Stimulated activated CD8-positive, alpha-beta memory T cell treated with anti-CD3 and anti-CD28 coated beads, Interleukin-2, amount 100 ng/mL, for 48 hours (primary cell): ENCODE results near the gene LPCAT1.
A peak's percentile ranks its signal among the peaks of the same experiment; 100 is the strongest.

Experiments used
- DNase-seq, 2 donors: peaks; one replicate each; pipeline ENCODE4 v3.0.0-alpha.2; 2020; ENCODE audit warnings: low read depth in 2 of 2

LPCAT1 gene

DNA sequence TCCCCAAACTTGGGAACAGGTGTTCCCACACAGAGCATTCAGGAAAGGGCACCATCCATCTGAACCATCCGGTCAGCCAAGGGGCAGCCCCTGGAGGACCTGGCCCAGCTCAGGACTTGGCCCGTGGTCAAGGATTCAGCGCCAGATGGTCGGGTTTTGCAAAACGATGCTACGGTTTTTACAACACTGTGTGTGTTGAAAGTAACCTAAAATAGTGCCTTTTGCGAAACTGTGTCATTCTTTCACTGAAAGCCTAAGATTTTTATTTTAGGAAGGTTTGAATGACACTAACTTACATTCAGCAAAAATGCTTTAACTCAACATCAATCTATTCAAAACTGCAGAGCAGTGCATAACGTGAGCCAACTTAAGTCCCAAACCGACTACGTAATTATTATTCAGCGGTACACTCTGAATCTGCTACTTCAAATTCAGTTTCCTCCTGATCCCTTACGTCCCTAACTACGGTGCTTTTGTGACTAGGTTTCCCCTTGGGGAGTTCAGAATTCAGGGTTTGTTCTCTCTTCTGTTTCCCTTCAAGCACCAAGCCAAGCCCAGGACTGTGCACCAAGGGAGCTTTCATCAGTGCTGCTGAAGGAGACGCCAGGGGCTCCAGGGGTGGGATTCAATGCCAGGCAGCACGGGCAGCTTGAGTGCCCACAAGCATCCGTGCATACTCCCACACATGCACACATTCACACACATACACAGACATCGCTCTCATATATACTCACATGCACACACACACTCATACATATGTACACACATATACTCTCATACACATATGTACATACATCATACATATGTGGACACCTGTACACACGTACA, 25.8 kb downstream of the LPCAT1 start:
- DNase-seq, result no peak

DNA sequence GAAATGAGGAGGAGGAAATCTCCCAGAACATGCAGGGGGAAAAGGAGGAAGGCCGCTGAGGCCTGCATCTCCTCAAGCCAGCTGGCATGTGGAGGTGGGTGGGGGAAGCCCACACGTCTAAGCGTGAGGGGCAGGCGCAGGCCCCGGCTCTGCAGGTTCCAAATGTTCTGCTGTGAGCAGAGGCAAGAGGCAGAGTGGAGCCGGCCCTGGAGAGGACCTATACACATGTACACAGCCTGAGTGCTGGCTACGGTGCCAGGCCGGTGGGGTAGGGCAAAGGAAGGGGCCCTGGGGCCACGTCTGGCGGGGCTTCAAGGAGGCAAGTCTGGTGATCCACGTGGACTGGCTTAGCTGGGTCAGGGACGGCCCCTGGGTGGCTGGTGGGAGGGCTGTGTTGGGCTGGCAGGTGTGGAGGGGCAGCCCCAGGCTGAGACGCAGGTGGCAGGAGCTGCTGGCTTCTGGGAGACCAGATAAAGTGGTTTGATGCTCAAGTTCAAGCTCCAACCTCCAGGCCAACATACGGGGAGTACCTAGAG, 26.4 kb downstream of the LPCAT1 start:
- DNase-seq, result no peak

DNA sequence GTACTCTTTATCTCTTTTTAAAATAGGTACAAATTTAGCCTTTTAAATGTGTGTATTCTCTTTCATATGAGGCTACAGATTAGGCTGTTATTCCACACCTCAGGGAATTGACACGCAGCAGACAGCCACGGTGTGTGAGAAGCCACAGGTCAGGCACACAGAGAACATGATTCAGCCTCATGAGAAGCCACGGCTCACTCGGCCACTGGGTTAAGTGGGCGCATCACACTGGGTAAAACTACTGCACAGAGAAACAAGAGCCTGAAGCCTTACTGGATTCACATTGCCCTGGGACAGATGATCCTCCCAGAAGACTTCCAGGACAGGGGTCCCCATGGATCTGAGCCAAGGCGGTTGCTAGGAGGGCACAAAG, 28.2 kb downstream of the LPCAT1 start:
- no peak for DNase-seq

- DNase-seq, result peak in 1 of 2 donors; percentile 33
Observed at GRCh38 chr5:1494780-1495524, 28.8 kb downstream of the LPCAT1 start.

GRCh38 chr5:1493941-1494340, 29.8 kb downstream of the LPCAT1 start:
- DNase-seq, result no peak

- no peak for DNase-seq
Observed at GRCh38 chr5:1493413-1493812, 30.3 kb downstream of the LPCAT1 start.

DNA sequence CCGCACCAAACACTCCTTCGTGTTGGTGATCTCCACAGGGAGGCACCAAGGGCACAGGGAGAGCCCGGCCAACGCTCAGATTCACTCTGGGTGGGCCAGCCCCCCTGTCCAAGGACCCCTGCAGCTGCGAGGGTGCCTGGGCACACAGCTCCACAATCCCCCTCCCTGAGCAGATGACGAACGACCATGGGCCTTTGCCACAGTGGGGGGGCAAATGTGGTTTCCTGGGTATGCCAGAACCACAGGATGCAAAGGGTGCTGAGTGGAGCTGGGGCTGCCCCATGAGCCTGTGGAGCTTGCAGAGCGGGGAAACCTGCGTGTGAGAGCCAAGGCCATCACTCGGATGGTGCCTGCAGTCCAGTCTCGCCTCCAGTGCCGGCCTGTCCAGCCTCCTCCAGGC, 31.0 kb downstream of the LPCAT1 start:
- DNase-seq, result no peak

DNA sequence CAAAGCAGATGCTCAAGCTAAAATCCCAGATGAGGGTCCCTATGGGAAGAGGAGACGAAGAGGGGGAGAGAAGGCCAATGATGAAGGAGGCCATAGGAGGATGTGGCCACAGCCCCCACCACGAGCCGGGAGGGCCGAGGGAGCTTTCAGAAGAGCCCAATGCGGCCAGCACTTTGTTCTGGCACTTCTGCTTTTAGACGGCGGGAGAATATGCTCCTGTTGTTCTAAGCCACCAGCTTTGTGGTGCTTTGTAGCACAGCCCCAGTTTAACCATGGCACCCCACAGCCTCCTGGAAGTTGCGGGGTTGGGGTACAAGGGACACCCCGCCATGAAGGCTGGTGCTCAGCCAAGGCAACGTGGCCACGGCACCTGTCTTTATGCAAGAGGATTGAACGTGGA, 33.4 kb downstream of the LPCAT1 start:
- DNase-seq, result no peak

GRCh38 chr5:1489754-1490153, 34.0 kb downstream of the LPCAT1 start:
- DNase-seq, result no peak

- peak; percentile 55 to 56 for DNase-seq
Observed at GRCh38 chr5:1488882-1489680, 34.7 kb downstream of the LPCAT1 start.

- DNase-seq, result no peak
Observed at GRCh38 chr5:1487079-1487764, 36.5 kb downstream of the LPCAT1 start.

GRCh38 chr5:1486271-1486670, 37.5 kb downstream of the LPCAT1 start:
- DNase-seq, result no peak

DNA sequence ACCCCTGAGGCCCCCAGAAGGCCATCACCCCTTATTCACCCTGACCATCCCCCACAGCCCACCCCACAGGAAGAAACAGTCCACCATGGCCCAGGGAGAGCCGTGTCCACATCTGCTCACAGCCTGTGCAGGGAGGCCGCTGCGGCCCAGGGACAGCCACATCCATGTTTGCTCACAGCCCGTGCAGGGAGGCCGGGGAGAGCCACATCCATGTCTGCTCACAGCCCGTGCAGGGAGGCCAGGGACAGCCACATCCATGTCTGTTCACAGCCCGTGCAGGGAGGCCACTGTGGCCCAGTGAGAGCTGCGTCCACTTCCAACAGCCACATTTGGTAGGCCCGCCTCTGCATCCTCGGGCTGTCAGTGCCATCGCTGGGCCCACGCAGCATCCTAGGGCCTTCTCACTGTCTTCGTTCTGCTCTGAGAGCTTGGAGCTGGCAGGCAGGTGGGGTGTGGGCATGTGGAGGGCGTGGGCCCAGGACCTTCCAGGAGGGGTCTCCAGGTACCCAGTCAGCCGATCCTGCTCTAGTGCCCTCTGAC, 38.1 kb downstream of the LPCAT1 start:
- DNase-seq, result no peak

- peak in 1 of 2 donors; percentile 27 for DNase-seq
Observed at GRCh38 chr5:1484730-1485578, 38.8 kb downstream of the LPCAT1 start.

GRCh38 chr5:1483856-1484729, 39.7 kb downstream of the LPCAT1 start:
- DNase-seq, result no peak

DNA sequence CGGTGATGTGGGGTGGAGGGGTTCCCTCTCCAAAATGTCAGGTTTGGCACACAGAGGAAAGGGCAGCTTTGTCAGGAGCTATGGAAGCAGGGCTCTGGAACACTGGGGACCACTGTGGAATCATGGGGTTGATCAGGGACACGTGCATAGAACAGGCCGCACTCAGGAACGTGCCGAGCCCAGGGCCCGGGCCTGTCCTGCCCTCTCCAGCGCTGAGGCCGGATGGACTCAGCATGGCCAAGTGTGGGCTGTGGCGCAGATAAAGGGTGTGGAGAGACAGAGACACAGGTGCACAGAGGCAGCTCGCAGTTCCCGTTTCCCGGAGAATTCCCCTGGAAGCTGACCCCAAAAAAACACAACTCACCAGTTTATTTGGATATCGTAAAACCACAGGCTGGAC, 40.7 kb downstream of the LPCAT1 start:
- DNase-seq, result no peak

DNA sequence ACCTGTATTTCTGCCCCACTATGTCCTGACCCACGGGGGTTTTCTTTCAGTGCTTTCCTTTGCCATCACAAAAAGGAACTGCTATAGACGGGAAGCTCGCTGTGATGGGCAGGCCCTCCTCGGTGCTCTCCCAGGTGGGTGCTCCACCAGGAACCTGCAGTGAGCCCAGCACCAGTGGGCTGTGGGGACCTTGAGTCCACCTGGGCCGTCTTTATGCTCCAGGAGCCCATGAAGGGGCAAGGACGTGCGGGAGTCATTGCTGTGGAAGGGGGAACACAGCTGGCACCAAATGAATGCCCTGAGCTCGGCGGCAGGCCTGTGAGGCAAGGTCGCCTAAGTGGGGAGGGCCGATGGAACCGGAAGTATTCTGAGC, 41.8 kb downstream of the LPCAT1 start:
- no peak for DNase-seq

- no peak for DNase-seq
Observed at GRCh38 chr5:1481266-1481958, 42.3 kb downstream of the LPCAT1 start.

DNA sequence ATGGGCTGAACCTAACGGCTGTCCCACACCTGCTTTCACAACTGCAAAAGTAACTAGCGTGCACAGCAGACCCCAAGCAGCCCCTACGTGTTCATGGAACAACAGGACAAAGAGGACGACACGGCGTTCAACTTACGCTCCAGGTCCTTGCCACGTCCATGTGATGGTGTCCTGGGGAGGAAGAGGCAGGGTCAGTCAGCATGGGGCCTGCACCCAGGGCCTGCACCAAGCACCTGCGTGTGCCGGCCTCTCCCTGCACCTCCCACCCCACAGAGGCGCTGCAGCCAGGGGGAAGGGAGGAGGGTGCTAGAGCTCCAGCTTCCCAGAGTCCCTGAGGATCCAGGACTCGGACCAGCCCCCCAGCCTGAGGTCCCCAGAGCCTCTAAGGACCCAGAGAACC, 43.0 kb downstream of the LPCAT1 start:
- no peak for DNase-seq
